Mesendoderm (in vitro differentiated cells): ENCODE results near the gene CDK9.
A peak's percentile ranks its signal among the peaks of the same experiment; 100 is the strongest.

Experiments
- DNase-seq: peaks from one replicate; pipeline ENCODE4 v3.0.0; 2013
- H2AK5ac ChIP-seq: 2 replicates; pipeline ENCODE4 v1.6.1; 2013; ENCODE audit warnings: low read length, inconsistent platforms
- H2BK120ac ChIP-seq: 2 replicates; pipeline ENCODE4 v1.6.1; 2013; ENCODE audit warnings: low read depth, mild to moderate bottlenecking, low read length, moderate library complexity, mixed read lengths
- H2BK15ac ChIP-seq: replicated peaks from 2 replicates; pipeline ENCODE4 v1.6.1; 2013; ENCODE audit warnings: low read depth, mild to moderate bottlenecking, moderate library complexity
- H2BK5ac ChIP-seq: 2 replicates; pipeline ENCODE4 v1.6.1; 2013; ENCODE audit warnings: low read length, inconsistent platforms
- H3K18ac ChIP-seq: 2 replicates; pipeline ENCODE4 v1.6.1; 2013; ENCODE audit warnings: mild to moderate bottlenecking, low read length, mixed read lengths
- H3K23ac ChIP-seq: one replicate; pipeline ENCODE4 v1.6.1; 2013; ENCODE audit warnings: low read length
- H3K27ac ChIP-seq: 2 replicates; pipeline ENCODE4 v1.5.1; 2013; ENCODE audit warnings: low read depth, mild to moderate bottlenecking, inconsistent platforms, low read length, moderate library complexity
- H3K27me3 ChIP-seq: 2 replicates; pipeline ENCODE4 v1.6.1; 2013; ENCODE audit warnings: low read length, control low read depth, mild to moderate bottlenecking, inconsistent platforms; ENCODE audit not compliant: insufficient read depth, poor library complexity
- H3K36me3 ChIP-seq: 2 replicates; pipeline ENCODE4 v1.6.1; 2013; ENCODE audit warnings: low read length, inconsistent platforms; ENCODE audit not compliant: control insufficient read depth, insufficient read depth
- H3K4ac ChIP-seq: one replicate; pipeline ENCODE4 v1.6.1; 2013; ENCODE audit warnings: low read depth, mild to moderate bottlenecking, low read length, moderate library complexity
- H3K4me1 ChIP-seq: 2 replicates; pipeline ENCODE4 v1.6.1; 2013; ENCODE audit warnings: low read depth, low read length, inconsistent platforms; ENCODE audit not compliant: control insufficient read depth
- H3K4me2 ChIP-seq: 2 replicates; pipeline ENCODE4 v1.6.1; 2013; ENCODE audit warnings: low read length
- H3K4me3 ChIP-seq: 2 replicates; pipeline ENCODE4 v1.5.1; 2013; ENCODE audit warnings: mild to moderate bottlenecking, low read length
- H3K56ac ChIP-seq: one replicate; pipeline ENCODE4 v1.6.1; 2013; ENCODE audit warnings: low read length
- H3K79me1 ChIP-seq: 2 replicates; pipeline ENCODE4 v1.6.1; 2013; ENCODE audit warnings: low read length, inconsistent platforms
- H3K79me2 ChIP-seq: 2 replicates; pipeline ENCODE4 v1.6.1; 2013; ENCODE audit warnings: mild to moderate bottlenecking, low read length; ENCODE audit not compliant: control insufficient read depth, insufficient read depth
- H3K9ac ChIP-seq: 2 replicates; pipeline ENCODE4 v1.6.1; 2013; ENCODE audit warnings: low read length, inconsistent platforms
- H4K5ac ChIP-seq: one replicate; pipeline ENCODE4 v1.6.1; 2013; ENCODE audit warnings: low read length
- H4K8ac ChIP-seq: one replicate; pipeline ENCODE4 v1.6.1; 2013; ENCODE audit warnings: low read depth, mild to moderate bottlenecking, control low read depth, low read length, moderate library complexity
- WGBS: extraction: QIAGEN DNeasy Blood & Tissue Kit; methylation state at CpG from one replicate; pipeline ENCODE4 v1.1.7; 2013; ENCODE audit warnings: low lambda C conversion rate, missing lambda C conversion rate; ENCODE audit not compliant: insufficient coverage; ENCODE audit errors: extremely low coverage; 5-methylcytosine and 5-hydroxymethylcytosine counted together

Gene CDK9

GRCh38 chr9:127826253-127826913 lies 40.5 kb downstream of the CDK9 start:
- H3K79me1 ChIP-seq = no peaks in the 10 kb centered on the region
- H3K79me2 ChIP-seq = no peaks in the 10 kb centered on the region
- H3K18ac ChIP-seq = no peak overlapping the region
- no peak overlapping the region for H2AK5ac ChIP-seq
- no peak overlapping the region for H2BK120ac ChIP-seq
- no peak overlapping the region for H4K5ac ChIP-seq
- H2BK5ac ChIP-seq = no peak overlapping the region
- H3K27ac ChIP-seq = no peak overlapping the region
- no peak overlapping the region for H3K4me2 ChIP-seq
- peak overlapping the region; percentile 45 for H3K23ac ChIP-seq
- H4K8ac ChIP-seq = no peak overlapping the region
- H3K36me3 ChIP-seq = no peaks in the 10 kb centered on the region
- H3K4me3 ChIP-seq = no peak overlapping the region
- WGBS = no CpG with 5 or more reads among the region's 7 CpGs
- H3K4me1 ChIP-seq = peaks cover 4% of the 10 kb centered on the region
- H3K56ac ChIP-seq = no peak overlapping the region
- DNase-seq = no peak
- H3K4ac ChIP-seq = no peak overlapping the region
- H3K9ac ChIP-seq = no peak overlapping the region
- H2BK15ac ChIP-seq = no peak overlapping the region
- H3K27me3 ChIP-seq = no peaks in the 10 kb centered on the region

GRCh38 chr9:127828262-127829031 lies 42.6 kb downstream of the CDK9 start:
- Histone ChIP-seq H3K4me1 (peaks cover 4% of the 10 kb centered on the region), H3K4me2 (peak overlapping the region; percentile 66), H3K36me3 (no peaks in the 10 kb centered on the region), H3K56ac (peak overlapping the region; percentile 86), H3K27ac (peak overlapping the region; percentile 19), H4K5ac (no peak overlapping the region), H2BK5ac (no peak overlapping the region), H3K18ac (peak overlapping the region; percentile 44), H2AK5ac (no peak overlapping the region), H3K4ac (no peak overlapping the region), H3K79me2 (no peaks in the 10 kb centered on the region), H2BK15ac (no peak overlapping the region), H3K79me1 (no peaks in the 10 kb centered on the region), H3K9ac (peak overlapping the region; percentile 75), H2BK120ac (no peak overlapping the region), H3K4me3 (no peak overlapping the region), H4K8ac (no peak overlapping the region), H3K27me3 (no peaks in the 10 kb centered on the region), H3K23ac (peak overlapping the region; percentile 94)
- no CpG with 5 or more reads among the region's 34 CpGs for WGBS
- peak; percentile 98 for DNase-seq

- WGBS = no CpG with 5 or more reads among the region's 6 CpGs
- Histone ChIP-seq H3K4me1 (peaks cover 4% of the 10 kb centered on the region), H3K27ac (no peak overlapping the region)
Observed at GRCh38 chr9:127829205-127829906, 43.5 kb downstream of the CDK9 start.

GRCh38 chr9:127832248-127832647 lies 46.4 kb downstream of the CDK9 start:
- Histone ChIP-seq H3K4me1 (peaks cover 4% of the 10 kb centered on the region), H3K27ac (no peak overlapping the region), H3K9ac (no peak overlapping the region), H3K23ac (no peak overlapping the region), H2BK5ac (no peak overlapping the region), H3K79me2 (no peaks in the 10 kb centered on the region), H3K4me2 (no peak overlapping the region), H4K5ac (no peak overlapping the region), H2AK5ac (no peak overlapping the region), H3K18ac (no peak overlapping the region), H3K79me1 (no peaks in the 10 kb centered on the region), H2BK120ac (no peak overlapping the region), H3K27me3 (no peaks in the 10 kb centered on the region), H3K4me3 (no peak overlapping the region), H3K4ac (no peak overlapping the region), H2BK15ac (no peak overlapping the region), H3K56ac (no peak overlapping the region), H3K36me3 (no peaks in the 10 kb centered on the region), H4K8ac (no peak overlapping the region)
- no CpG with 5 or more reads among the region's 7 CpGs for WGBS
- peak; percentile 51 for DNase-seq

More at GRCh38 chr9:127829205-127829906, 43.5 kb downstream of the CDK9 start:
- Histone ChIP-seq H3K79me2 (no peaks in the 10 kb centered on the region), H3K27me3 (no peaks in the 10 kb centered on the region), H4K5ac (no peak overlapping the region), H2BK5ac (no peak overlapping the region), H3K4ac (no peak overlapping the region), H2AK5ac (no peak overlapping the region), H3K4me2 (no peak overlapping the region), H3K36me3 (no peaks in the 10 kb centered on the region), H3K4me3 (no peak overlapping the region), H2BK120ac (peak overlapping the region; percentile 16), H4K8ac (no peak overlapping the region), H2BK15ac (no peak overlapping the region), H3K79me1 (no peaks in the 10 kb centered on the region), H3K23ac (peak overlapping the region; percentile 30), H3K56ac (no peak overlapping the region), H3K18ac (no peak overlapping the region), H3K9ac (no peak overlapping the region)
- no peak for DNase-seq

- Histone ChIP-seq H2AK5ac (no peak overlapping the region), H3K56ac (no peak overlapping the region), H3K4ac (no peak overlapping the region), H3K79me2 (no peaks in the 10 kb centered on the region), H2BK5ac (no peak overlapping the region), H2BK15ac (no peak overlapping the region), H3K9ac (no peak overlapping the region), H4K8ac (no peak overlapping the region), H3K27me3 (no peaks in the 10 kb centered on the region), H3K23ac (no peak overlapping the region), H3K4me2 (no peak overlapping the region), H3K4me3 (no peak overlapping the region), H3K79me1 (no peaks in the 10 kb centered on the region), H3K36me3 (no peaks in the 10 kb centered on the region), H3K27ac (no peak overlapping the region), H3K4me1 (peaks cover 3% of the 10 kb centered on the region), H3K18ac (no peak overlapping the region), H2BK120ac (no peak overlapping the region), H4K5ac (no peak overlapping the region)
- no peak for DNase-seq
- no CpG with 5 or more reads among the region's 1 CpG for WGBS
Observed at GRCh38 chr9:127833555-127833954, 47.7 kb downstream of the CDK9 start.
